PC-9 (cell line): Measurements from ENCODE around the gene ANKRD66.

Source experiments
- EZH2 ChIP-seq: fragments of 200-600 bp; sonication (generic); IDR thresholded peaks from 2 replicates; pipeline ENCODE4 v1.8.0; 2017; ENCODE audit warnings: antibody characterized with exemption, low read depth
- TF ChIP-seq, protein P1 (sequence below): fragments of 200-600 bp; sonication (generic); conservative IDR thresholded peaks from 2 replicates; pipeline ENCODE4 v1.6.1; 2017; ENCODE audit warnings: mixed run types, antibody characterized with exemption, mild to moderate bottlenecking, moderate library complexity

DNA sequence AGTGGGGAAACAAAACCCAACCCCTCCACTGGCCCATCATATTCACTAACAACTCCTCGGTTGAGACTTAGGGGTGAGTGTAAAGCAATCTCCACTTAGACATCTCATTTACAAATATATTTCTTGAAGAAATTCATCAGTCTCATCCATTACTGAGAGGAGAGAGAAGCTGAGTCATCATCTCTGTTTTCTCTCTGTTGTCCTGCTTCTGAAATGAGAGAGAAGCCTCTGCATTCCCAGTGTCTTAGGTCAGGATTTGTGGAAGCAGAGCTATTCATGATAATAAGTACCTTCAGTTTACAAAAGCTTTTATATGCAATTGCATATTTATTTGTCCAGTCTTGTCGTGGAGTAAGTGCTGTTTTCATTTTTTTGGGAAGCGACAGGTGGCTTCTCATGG, 47.3 kb downstream of the ANKRD66 start:
- TF ChIP-seq, protein P1, sequence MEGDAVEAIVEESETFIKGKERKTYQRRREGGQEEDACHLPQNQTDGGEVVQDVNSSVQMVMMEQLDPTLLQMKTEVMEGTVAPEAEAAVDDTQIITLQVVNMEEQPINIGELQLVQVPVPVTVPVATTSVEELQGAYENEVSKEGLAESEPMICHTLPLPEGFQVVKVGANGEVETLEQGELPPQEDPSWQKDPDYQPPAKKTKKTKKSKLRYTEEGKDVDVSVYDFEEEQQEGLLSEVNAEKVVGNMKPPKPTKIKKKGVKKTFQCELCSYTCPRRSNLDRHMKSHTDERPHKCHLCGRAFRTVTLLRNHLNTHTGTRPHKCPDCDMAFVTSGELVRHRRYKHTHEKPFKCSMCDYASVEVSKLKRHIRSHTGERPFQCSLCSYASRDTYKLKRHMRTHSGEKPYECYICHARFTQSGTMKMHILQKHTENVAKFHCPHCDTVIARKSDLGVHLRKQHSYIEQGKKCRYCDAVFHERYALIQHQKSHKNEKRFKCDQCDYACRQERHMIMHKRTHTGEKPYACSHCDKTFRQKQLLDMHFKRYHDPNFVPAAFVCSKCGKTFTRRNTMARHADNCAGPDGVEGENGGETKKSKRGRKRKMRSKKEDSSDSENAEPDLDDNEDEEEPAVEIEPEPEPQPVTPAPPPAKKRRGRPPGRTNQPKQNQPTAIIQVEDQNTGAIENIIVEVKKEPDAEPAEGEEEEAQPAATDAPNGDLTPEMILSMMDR = no peak
- TF ChIP-seq EZH2 = no peak
